DND-41 (cell line): ENCODE data around the gene CTNND1.

Source experiments
- ATAC-seq: fragments of 200-7000 bp; cut with Tn5 transposase; 3 replicates; pipeline ENCODE4 v1.9.1; 2021; ENCODE audit warnings: low read depth; ENCODE audit not compliant: insufficient read depth
- DNase-seq: peaks from one replicate; pipeline ENCODE4 v3.0.0-alpha.2; 2020
- H2AFZ ChIP-seq: 2 replicates; pipeline ENCODE4 v1.6.0; 2012; ENCODE audit warnings: low read depth, low read length
- H3K27ac ChIP-seq: 2 replicates; pipeline ENCODE4 v1.5.1; 2012; ENCODE audit warnings: low read length, inconsistent platforms
- H3K27me3 ChIP-seq: fragments of 200-600 bp; sonication (generic); 2 replicates; pipeline ENCODE4 v1.6.0; 2012; ENCODE audit warnings: low read length, mild to moderate bottlenecking, inconsistent platforms; ENCODE audit not compliant: insufficient read depth, poor library complexity
- H3K36me3 ChIP-seq: 2 replicates; pipeline ENCODE4 v1.5.1; 2012; ENCODE audit warnings: low read length, inconsistent platforms; ENCODE audit not compliant: insufficient read depth
- H3K4me1 ChIP-seq: 2 replicates; pipeline ENCODE4 v1.5.1; 2012; ENCODE audit warnings: mild to moderate bottlenecking, low read length; ENCODE audit not compliant: insufficient read depth
- H3K4me2 ChIP-seq: 2 replicates; pipeline ENCODE4 v1.6.0; 2012; ENCODE audit warnings: mild to moderate bottlenecking, moderate library complexity, low read length, inconsistent platforms; ENCODE audit not compliant: insufficient read depth
- H3K4me3 ChIP-seq, 2 experiments: fragments of 200-600 bp in 1 of 2; shearing (Covaris generic) in 1 of 2; 2 replicates each; pipeline ENCODE4 v1.5.1; 2012 to 2016; ENCODE audit warnings: inconsistent platforms in 2 of 2, low read length in 2 of 2, mild to moderate bottlenecking in 2 of 2, low read depth in 1 of 2, moderate library complexity in 1 of 2
- H3K79me2 ChIP-seq: 2 replicates; pipeline ENCODE4 v1.6.0; 2012; ENCODE audit warnings: low read length, inconsistent platforms; ENCODE audit not compliant: insufficient read depth
- H3K9ac ChIP-seq: 2 replicates; pipeline ENCODE4 v1.6.0; 2012; ENCODE audit warnings: low read depth, mild to moderate bottlenecking, inconsistent platforms, low read length, moderate library complexity
- H3K9me3 ChIP-seq: 2 replicates; pipeline ENCODE4 v1.5.1; 2012; ENCODE audit warnings: low read length, moderate library complexity, mild to moderate bottlenecking, inconsistent platforms; ENCODE audit not compliant: insufficient read depth, severe bottlenecking
- H4K20me1 ChIP-seq: 2 replicates; pipeline ENCODE4 v1.6.0; 2012; ENCODE audit warnings: low read length; ENCODE audit not compliant: insufficient read depth
- EZH2 ChIP-seq: IDR thresholded peaks from 3 replicates; pipeline ENCODE4 v1.6.1; 2012; ENCODE audit warnings: borderline replicate concordance, low read depth, mild to moderate bottlenecking, moderate library complexity, low read length, inconsistent platforms; ENCODE audit not compliant: severe bottlenecking
- TF ChIP-seq, protein P1 (sequence below): IDR thresholded peaks from 2 replicates; pipeline ENCODE4 v1.5.1; 2012; ENCODE audit warnings: borderline replicate concordance, low read length, moderate library complexity, mild to moderate bottlenecking; ENCODE audit not compliant: poor library complexity, severe bottlenecking; ENCODE audit errors: extremely low read depth

Gene CTNND1

DNA sequence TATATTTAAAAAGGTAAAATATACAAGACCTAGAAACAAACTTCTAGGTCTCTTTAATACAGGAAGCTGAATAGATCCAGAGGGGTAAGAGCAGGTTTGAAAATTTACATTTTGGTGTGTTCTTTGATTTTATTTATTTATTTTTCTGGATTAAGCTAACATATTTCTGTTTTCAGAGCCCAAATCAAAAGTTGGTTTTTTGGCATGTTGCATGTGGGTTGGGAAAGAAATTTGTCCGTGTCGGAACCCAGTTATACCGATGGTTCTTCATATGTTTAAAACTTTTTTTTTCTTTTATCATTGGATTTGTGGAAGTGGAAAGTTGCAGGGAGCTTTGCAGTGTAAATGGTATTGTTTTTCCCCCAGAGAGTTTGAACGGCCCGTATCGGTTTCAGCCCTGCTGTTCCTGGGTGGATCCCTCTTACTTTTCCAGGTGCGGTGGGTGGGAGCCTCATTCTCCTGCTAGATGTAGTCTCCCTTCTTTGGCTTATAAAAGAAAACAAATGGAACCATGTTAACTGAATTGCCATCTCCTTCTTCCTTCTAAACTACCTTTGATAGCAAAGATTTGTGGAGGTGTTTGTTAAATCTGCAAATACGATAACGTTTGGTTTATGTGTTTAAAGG lies 746 bp downstream of the CTNND1 start:
- H3K4me3 ChIP-seq, result peak overlapping the region; percentile 27 to 53; a peak in 3 of 4 replicates
- peaks cover 51% of the 10 kb centered on the region for H3K79me2 ChIP-seq

GRCh38 chr11:57763568-57763967 lies 2.0 kb downstream of the CTNND1 start:
- H3K79me2 ChIP-seq, result peaks cover 53% of the 10 kb centered on the region
- no peaks in the 10 kb centered on the region for H3K9me3 ChIP-seq
- no peak overlapping the region for H3K27ac ChIP-seq
- peak overlapping the region; percentile 54; the same call in 1 of the 2 replicates for H3K9ac ChIP-seq
- peak overlapping the region; percentile 57; the same call in 1 of the 2 replicates for H3K4me2 ChIP-seq
- ATAC-seq (no peak; the same call in 2 of the 3 replicates), DNase-seq (no peak)
- no peaks in the 10 kb centered on the region for H3K36me3 ChIP-seq
- peaks cover 11% of the 10 kb centered on the region; the same call in 1 of the 2 replicates for H3K4me1 ChIP-seq
- H3K4me3 ChIP-seq, result peak overlapping the region in 1 of 2 experiments; percentile 53; a peak in 2 of 4 replicates
- no peaks in the 10 kb centered on the region for H3K27me3 ChIP-seq
- no peak overlapping the region for H2AFZ ChIP-seq
- no peaks in the 10 kb centered on the region for H4K20me1 ChIP-seq
- TF ChIP-seq, protein P1, sequence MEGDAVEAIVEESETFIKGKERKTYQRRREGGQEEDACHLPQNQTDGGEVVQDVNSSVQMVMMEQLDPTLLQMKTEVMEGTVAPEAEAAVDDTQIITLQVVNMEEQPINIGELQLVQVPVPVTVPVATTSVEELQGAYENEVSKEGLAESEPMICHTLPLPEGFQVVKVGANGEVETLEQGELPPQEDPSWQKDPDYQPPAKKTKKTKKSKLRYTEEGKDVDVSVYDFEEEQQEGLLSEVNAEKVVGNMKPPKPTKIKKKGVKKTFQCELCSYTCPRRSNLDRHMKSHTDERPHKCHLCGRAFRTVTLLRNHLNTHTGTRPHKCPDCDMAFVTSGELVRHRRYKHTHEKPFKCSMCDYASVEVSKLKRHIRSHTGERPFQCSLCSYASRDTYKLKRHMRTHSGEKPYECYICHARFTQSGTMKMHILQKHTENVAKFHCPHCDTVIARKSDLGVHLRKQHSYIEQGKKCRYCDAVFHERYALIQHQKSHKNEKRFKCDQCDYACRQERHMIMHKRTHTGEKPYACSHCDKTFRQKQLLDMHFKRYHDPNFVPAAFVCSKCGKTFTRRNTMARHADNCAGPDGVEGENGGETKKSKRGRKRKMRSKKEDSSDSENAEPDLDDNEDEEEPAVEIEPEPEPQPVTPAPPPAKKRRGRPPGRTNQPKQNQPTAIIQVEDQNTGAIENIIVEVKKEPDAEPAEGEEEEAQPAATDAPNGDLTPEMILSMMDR, result no peak
- TF ChIP-seq EZH2, result no peak

More for the DNA sequence above, 746 bp downstream of the CTNND1 start:
- H4K20me1 ChIP-seq, result no peaks in the 10 kb centered on the region
- H3K36me3 ChIP-seq, result no peaks in the 10 kb centered on the region
- H3K4me1 ChIP-seq, result peaks cover 11% of the 10 kb centered on the region; the same call in 1 of the 2 replicates
- H3K27ac ChIP-seq, result peak overlapping the region; percentile 6; the same call in 1 of the 2 replicates
- ATAC-seq, result no peak
- no peak for TF ChIP-seq EZH2
- TF ChIP-seq, protein P1, result no peak
- H3K4me2 ChIP-seq, result peak overlapping the region; percentile 57; the same call in 1 of the 2 replicates
- no peaks in the 10 kb centered on the region for H3K9me3 ChIP-seq
- 0 out of 2 replicates have a peak overlapping the region, but pooled peaks have one; percentile 41 for H2AFZ ChIP-seq
- no peaks in the 10 kb centered on the region for H3K27me3 ChIP-seq
- no peak for DNase-seq
- peak overlapping the region; percentile 54 for H3K9ac ChIP-seq

GRCh38 chr11:57764021-57764420 lies 2.4 kb downstream of the CTNND1 start:
- H3K9ac ChIP-seq, result 0 out of 2 replicates have a peak overlapping the region, but pooled peaks have one; percentile 1
- H3K36me3 ChIP-seq, result no peaks in the 10 kb centered on the region
- peaks cover 53% of the 10 kb centered on the region for H3K79me2 ChIP-seq
- no peak for TF ChIP-seq EZH2
- TF ChIP-seq, protein P1, result no peak
- no peak overlapping the region for H3K27ac ChIP-seq
- peaks cover 11% of the 10 kb centered on the region; the same call in 1 of the 2 replicates for H3K4me1 ChIP-seq
- H3K9me3 ChIP-seq, result no peaks in the 10 kb centered on the region
- H3K4me3 ChIP-seq, result peak overlapping the region in 1 of 2 experiments; percentile 53; a peak in 1 of 4 replicates
- no peaks in the 10 kb centered on the region for H3K27me3 ChIP-seq
- peak overlapping the region; percentile 57; the same call in 1 of the 2 replicates for H3K4me2 ChIP-seq
- ATAC-seq (no peak), DNase-seq (no peak)
- H4K20me1 ChIP-seq, result no peaks in the 10 kb centered on the region
- H2AFZ ChIP-seq, result no peak overlapping the region
